H1 (cell line): Measurements from ENCODE around the gene AGBL4. TPM values are rescaled to one million over a fixed set of nuclear protein-coding genes. Genes with fewer than 3 reads are reported as not detected.

Experiments used
- CTCF ChIA-PET: fragments of 300-600 bp; sonication (Branson Sonifier 250); formaldehyde crosslinking; loops from one replicate; lab custom pipeline; 2021; ENCODE audit not compliant: partially characterized antibody; lab: Charles Lee
- POLR2A ChIA-PET: fragments of 300-600 bp; sonication (Branson Sonifier 250); formaldehyde crosslinking; loops from one replicate; lab custom pipeline; 2021; ENCODE audit warnings: inconsistent platforms; ENCODE audit not compliant: partially characterized antibody; lab: Charles Lee
- DNase-seq, 2 experiments: peaks; one replicate each; pipeline versions ENCODE4 v3.0.0 to v3.0.0-alpha.2; 2010 to 2022; ENCODE audit warnings: low spot score in 2 of 2, low read depth in 1 of 2, mixed read lengths in 1 of 2
- FAIRE-seq: peaks from 2 replicates; lab custom pipeline; 2011; peaks lifted over from hg19 to GRCh38; lab: Jason Lieb, UNC
- H2AFZ ChIP-seq: 2 replicates; pipeline ENCODE4 v1.8.1; 2012; ENCODE audit warnings: low read length, inconsistent platforms
- H2AK5ac ChIP-seq: 2 replicates; pipeline ENCODE4 v1.6.1; 2013; ENCODE audit warnings: low read depth, low read length
- H2BK120ac ChIP-seq: replicated peaks from 2 replicates; pipeline ENCODE3; 2013; ENCODE audit warnings: low read depth, low read length, inconsistent platforms
- H2BK12ac ChIP-seq: 2 replicates; pipeline ENCODE4 v1.6.1; 2013; ENCODE audit warnings: low read depth, low read length
- H2BK15ac ChIP-seq: 2 replicates; pipeline ENCODE4 v1.6.1; 2013; ENCODE audit warnings: low read length
- H2BK20ac ChIP-seq: 2 replicates; pipeline ENCODE4 v1.6.1; 2013; ENCODE audit warnings: low read length
- H2BK5ac ChIP-seq: 2 replicates; pipeline ENCODE4 v1.6.1; 2013; ENCODE audit warnings: low read depth, low read length
- H3K14ac ChIP-seq: 2 replicates; pipeline ENCODE4 v1.6.1; 2013; ENCODE audit warnings: inconsistent platforms; ENCODE audit not compliant: insufficient read length
- H3K18ac ChIP-seq: 2 replicates; pipeline ENCODE4 v1.6.1; 2013; ENCODE audit warnings: low read length; ENCODE audit errors: extremely low read depth
- H3K23ac ChIP-seq: 2 replicates; pipeline ENCODE4 v1.6.1; 2013; ENCODE audit warnings: inconsistent platforms; ENCODE audit not compliant: insufficient read length
- H3K23me2 ChIP-seq: 2 replicates; pipeline ENCODE4 v1.6.1; 2013; ENCODE audit warnings: low read depth, low read length
- H3K27ac ChIP-seq: 2 replicates; pipeline ENCODE4 v1.6.1; 2011; ENCODE audit warnings: low read depth, low read length, inconsistent platforms
- H3K27me3 ChIP-seq, 4 experiments: replicated peaks in 1 of 4; 1 replicate in 1 of 4; 2 replicates in 3 of 4; pipeline versions ENCODE4 v1.6.1 to v1.8.1; 2011 to 2013; ENCODE audit warnings: low read length in 3 of 4, mild to moderate bottlenecking in 3 of 4, inconsistent platforms in 2 of 4, mixed read lengths in 2 of 4, moderate library complexity in 1 of 4; ENCODE audit not compliant: control insufficient read depth in 3 of 4, insufficient read depth in 3 of 4; ENCODE audit errors: extremely low read depth in 1 of 4
- H3K36me3 ChIP-seq, 4 experiments: 2 replicates each; pipeline versions ENCODE4 v1.6.1 to v1.8.1; 2011 to 2013; ENCODE audit warnings: mild to moderate bottlenecking in 4 of 4, low read length in 3 of 4, moderate library complexity in 2 of 4, control low read depth in 1 of 4, inconsistent platforms in 1 of 4; ENCODE audit not compliant: insufficient read depth in 4 of 4, control insufficient read depth in 2 of 4
- H3K4ac ChIP-seq: replicated peaks from 2 replicates; pipeline ENCODE3; 2013; ENCODE audit warnings: low read length, low read depth, mixed read lengths, inconsistent platforms; ENCODE audit not compliant: insufficient read length
- H3K4me1 ChIP-seq, 4 experiments: replicated peaks in 1 of 4; 1 replicate in 1 of 4; 2 replicates in 3 of 4; pipeline versions ENCODE4 v1.6.1 to v1.8.1; 2011 to 2013; ENCODE audit warnings: low read length in 3 of 4, inconsistent platforms in 2 of 4, mixed read lengths in 1 of 4; ENCODE audit not compliant: insufficient read depth in 4 of 4, control insufficient read depth in 3 of 4
- H3K4me2 ChIP-seq, 2 experiments: 2 replicates each; pipeline versions ENCODE4 v1.6.1 to v1.8.1; 2011 to 2013; ENCODE audit warnings: low read depth in 2 of 2, low read length in 2 of 2, control low read depth in 1 of 2, inconsistent platforms in 1 of 2, mild to moderate bottlenecking in 1 of 2; ENCODE audit not compliant: insufficient read depth in 1 of 2
- H3K4me3 ChIP-seq, 4 experiments: fragments of 200-600, 300-600 bp in 1 of 4; sonication (generic), shearing (Covaris generic), sonication (Bioruptor Twin) in 1 of 4; 2 replicates each; pipeline versions ENCODE4 v1.5.1 to v1.8.1; 2011 to 2016; ENCODE audit warnings: low read length in 4 of 4, low read depth in 3 of 4, control low read depth in 2 of 4, inconsistent platforms in 2 of 4, mild to moderate bottlenecking in 2 of 4, mixed read lengths in 1 of 4, moderate library complexity in 1 of 4; ENCODE audit not compliant: insufficient read depth in 2 of 4; ENCODE audit errors: extremely low read depth in 1 of 4
- H3K56ac ChIP-seq: replicated peaks from 2 replicates; pipeline ENCODE3; 2013; ENCODE audit warnings: low read depth, mild to moderate bottlenecking, mixed read lengths, low read length, inconsistent platforms; ENCODE audit not compliant: insufficient read length
- H3K79me1 ChIP-seq: 2 replicates; pipeline ENCODE4 v1.6.1; 2013; ENCODE audit warnings: low read depth, low read length, control low read depth
- H3K79me2 ChIP-seq, 2 experiments: 2 replicates each; pipeline versions ENCODE4 v1.6.1 to v1.8.1; 2012 to 2013; ENCODE audit warnings: low read length in 2 of 2, mild to moderate bottlenecking in 2 of 2, inconsistent platforms in 1 of 2; ENCODE audit not compliant: insufficient read depth in 2 of 2, control insufficient read depth in 1 of 2
- H3K9ac ChIP-seq, 4 experiments: replicated peaks in 1 of 4; 1 replicate in 1 of 4; 2 replicates in 3 of 4; pipeline versions ENCODE4 v1.6.1 to v1.8.1; 2011 to 2013; ENCODE audit warnings: low read depth in 3 of 4, low read length in 3 of 4, control low read depth in 2 of 4, mild to moderate bottlenecking in 2 of 4, moderate library complexity in 2 of 4, inconsistent platforms in 1 of 4; ENCODE audit errors: extremely low read depth in 1 of 4
- H3K9me3 ChIP-seq, 2 experiments: 2 replicates each; pipeline versions ENCODE4 v1.6.1 to v1.8.1; 2012 to 2013; ENCODE audit warnings: mild to moderate bottlenecking in 2 of 2, moderate library complexity in 2 of 2, control low read depth in 1 of 2, inconsistent platforms in 1 of 2, low read depth in 1 of 2, low read length in 1 of 2, mixed read lengths in 1 of 2; ENCODE audit not compliant: insufficient read depth in 2 of 2
- H4K20me1 ChIP-seq, 2 experiments: replicated peaks in 1 of 2; 2 replicates each; pipeline versions ENCODE3 to v1.8.1; 2011 to 2013; ENCODE audit warnings: inconsistent platforms in 2 of 2, low read length in 2 of 2, mild to moderate bottlenecking in 1 of 2; ENCODE audit not compliant: insufficient read depth in 2 of 2, control insufficient read depth in 1 of 2
- H4K5ac ChIP-seq: 2 replicates; pipeline ENCODE4 v1.6.1; 2013; ENCODE audit warnings: low read length, low read depth, mixed read lengths, inconsistent platforms; ENCODE audit not compliant: insufficient read length
- H4K8ac ChIP-seq: 2 replicates; pipeline ENCODE4 v1.8.0; 2013; ENCODE audit warnings: mild to moderate bottlenecking, moderate library complexity, low read length, inconsistent platforms; ENCODE audit not compliant: insufficient read depth; ENCODE audit errors: extremely low read depth
- H4K91ac ChIP-seq: replicated peaks from 2 replicates; pipeline ENCODE3; 2013; ENCODE audit warnings: low read length, mixed read lengths, inconsistent platforms; ENCODE audit not compliant: insufficient read length
- TCF12 ChIP-seq: IDR thresholded peaks from 2 replicates; pipeline ENCODE4 v1.6.1; 2011; ENCODE audit warnings: low read depth, mild to moderate bottlenecking, low read length
- WGBS, 2 experiments: shearing (Covaris generic) in 1 of 2; methylation state at CpG; one replicate each; pipeline versions ENCODE4 v1.1.6 to v1.1.7; 2013 to 2015; ENCODE audit warnings: low lambda C conversion rate in 2 of 2, mixed read lengths in 2 of 2, inconsistent platforms in 1 of 2, low coverage in 1 of 2, missing lambda C conversion rate in 1 of 2; ENCODE audit not compliant: insufficient replicate concordance in 2 of 2, insufficient coverage in 1 of 2, insufficient read length in 1 of 2; ENCODE audit errors: extremely low coverage in 1 of 2, missing lambda C conversion rate in 1 of 2; 5-methylcytosine and 5-hydroxymethylcytosine counted together
- polyA plus RNA-seq, 7 experiments: library from polyadenylated mRNA; depleted of rRNA in 3 of 7; stranded (reverse) in 5 of 7; unstranded in 2 of 7; fragments of >200 nt in 5 of 7; fragments of 200-250 nt in 2 of 7; gene quantifications; 1 replicate in 5 of 7; 2 replicates in 1 of 7; 4 replicates in 1 of 7; pipeline versions ENCODE4 v1.2.1 to v1.2.3, GENCODE V29; 2011 to 2013; ENCODE audit warnings: missing spikeins in 2 of 7, mixed read lengths in 2 of 7
- total RNA-seq: library from RNA; stranded (reverse); fragmentation: NEBNext Ultra II Directional; extraction: Animal tissue kit (Norgen Biotek cat#: 25700); gene quantifications from 2 replicates; pipeline ENCODE4 v1.2.1, GENCODE V29; 2021

The AGBL4 gene
- total and polyA plus RNA-seq, 2 of the 8 experiments (the other 6 are each of a cell fraction or from before 2014, with no cell fraction given) = 0.41 to 0.45 TPM

DNA sequence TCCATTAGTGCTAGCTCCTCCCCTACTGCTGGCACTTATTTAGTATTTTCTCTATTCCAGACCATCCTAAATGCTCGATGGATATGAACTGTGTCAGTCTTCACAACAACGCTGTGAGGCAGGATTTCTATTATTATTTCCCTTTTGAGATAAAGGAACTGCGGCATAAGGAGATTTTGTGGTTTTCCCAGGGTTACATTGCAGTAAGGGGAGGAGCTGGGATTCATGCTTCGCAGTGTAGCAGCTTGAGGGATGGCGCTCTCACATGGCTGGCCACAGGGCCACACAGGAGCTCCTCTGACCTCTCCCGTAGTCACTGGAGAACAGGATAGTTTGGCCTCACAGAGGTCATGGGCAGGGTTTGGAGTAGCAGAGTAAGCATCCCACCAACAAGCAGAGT lies 1364.0 kb downstream of the AGBL4 start:
- no peaks in the 10 kb centered on the region for H3K36me3 ChIP-seq
- peak overlapping the region; percentile 14 for H4K91ac ChIP-seq
- no peaks in the 10 kb centered on the region for H3K27me3 ChIP-seq
- no peaks in the 10 kb centered on the region for H3K4me1 ChIP-seq
- ChIA-PET POLR2A (no interaction called here), CTCF (interaction anchor here (1.0 to 19.7 kb wide), 6 partner anchors 15 to 69 kb away, joined by 3 to 225 read pairs (median 4); no protein-coding TSS in a partner anchor)
- no peak overlapping the region for H2AK5ac ChIP-seq
- no peak for DNase-seq
- no peak overlapping the region for H3K18ac ChIP-seq
- no peak overlapping the region for H4K5ac ChIP-seq
- WGBS, 2 experiments = 89% methylated on average over 6 of the region's 6 CpGs; no CpG with 5 or more reads in 1 of the 2 experiments
- no peak overlapping the region for H4K8ac ChIP-seq
- H3K23me2 ChIP-seq = no peaks in the 10 kb centered on the region; the same call in 1 of the 2 replicates
- H3K9ac ChIP-seq = no peak overlapping the region
- H2BK120ac ChIP-seq = no peak overlapping the region
- no peak overlapping the region for H3K56ac ChIP-seq
- H2BK5ac ChIP-seq = no peak overlapping the region
- no peak overlapping the region for H3K27ac ChIP-seq
- H4K20me1 ChIP-seq = no peaks in the 10 kb centered on the region
- no peak for TF ChIP-seq TCF12
- no peak overlapping the region for H3K4ac ChIP-seq
- no peak overlapping the region for H2AFZ ChIP-seq
- no peak overlapping the region for H3K4me2 ChIP-seq
- no peak overlapping the region for H2BK15ac ChIP-seq
- H3K14ac ChIP-seq = no peak overlapping the region
- no peaks in the 10 kb centered on the region for H3K79me1 ChIP-seq
- no peak overlapping the region for H2BK12ac ChIP-seq
- no peak overlapping the region for H2BK20ac ChIP-seq
- no peaks in the 10 kb centered on the region for H3K9me3 ChIP-seq
- no peak for FAIRE-seq
- H3K23ac ChIP-seq = no peak overlapping the region
- no peak overlapping the region for H3K4me3 ChIP-seq
- no peaks in the 10 kb centered on the region for H3K79me2 ChIP-seq
